Endothelial cell (in vitro differentiated cells): ENCODE results near the gene ZBTB8OS. TPM values are rescaled to one million over a fixed set of nuclear protein-coding genes. Genes with fewer than 3 reads are reported as not detected.

ENCODE experiments used
- DNase-seq: peaks from one replicate; pipeline ENCODE4 v3.0.0; 2021; ENCODE audit warnings: low spot score
- H3K27ac Mint-ChIP-seq: one replicate; pipeline ENCODE4 v1.8.0; 2021; ENCODE audit warnings: mixed read lengths, inconsistent platforms; ENCODE audit not compliant: unreplicated experiment
- H3K27me3 Mint-ChIP-seq: one replicate; pipeline ENCODE4 v1.8.0; 2021; ENCODE audit warnings: mild to moderate bottlenecking, moderate library complexity, mixed read lengths, inconsistent platforms; ENCODE audit not compliant: unreplicated experiment
- H3K36me3 Mint-ChIP-seq: one replicate; pipeline ENCODE4 v1.8.0; 2021; ENCODE audit warnings: mild to moderate bottlenecking, low read depth, mixed read lengths, inconsistent platforms; ENCODE audit not compliant: unreplicated experiment
- H3K4me1 Mint-ChIP-seq: one replicate; pipeline ENCODE4 v1.8.0; 2021; ENCODE audit warnings: mild to moderate bottlenecking, mixed read lengths, inconsistent platforms; ENCODE audit not compliant: unreplicated experiment
- H3K4me3 Mint-ChIP-seq: one replicate; pipeline ENCODE4 v1.8.0; 2021; ENCODE audit warnings: mild to moderate bottlenecking, mixed read lengths, inconsistent platforms; ENCODE audit not compliant: unreplicated experiment
- H3K9me3 Mint-ChIP-seq: one replicate; pipeline ENCODE4 v1.8.0; 2021; ENCODE audit warnings: mixed read lengths, inconsistent platforms; ENCODE audit not compliant: unreplicated experiment
- CTCF ChIP-seq: fragments of 200-600 bp; sonication (generic); IDR thresholded peaks from one replicate; pipeline ENCODE4 v1.5.0; 2021; ENCODE audit warnings: antibody characterized with exemption; ENCODE audit not compliant: unreplicated experiment
- total RNA-seq: library from RNA; stranded (reverse); fragmentation: NEBNext Ultra II Directional; extraction: Animal tissue kit (Norgen Biotek cat#: 25700); gene quantifications from one replicate; pipeline ENCODE4 v1.2.1, GENCODE V29; 2021; ENCODE audit not compliant: unreplicated experiment

Gene ZBTB8OS
- total RNA-seq, 1 donor from 2014 or later, result 30.2 TPM

- Mint-ChIP-seq H3K4me3 (no peak overlapping the region), H3K9me3 (no peaks in the 10 kb centered on the region), H3K36me3 (peaks cover 4% of the 10 kb centered on the region), H3K27ac (no peak overlapping the region), H3K27me3 (no peaks in the 10 kb centered on the region), H3K4me1 (no peaks in the 10 kb centered on the region)
- TF ChIP-seq CTCF, result no peak
- DNase-seq, result no peak
These were observed 30.5 kb downstream of the ZBTB8OS start for GRCh38 chr1:32619701-32620485.

GRCh38 chr1:32618673-32619221 lies 31.6 kb downstream of the ZBTB8OS start:
- no peaks in the 10 kb centered on the region for H3K4me1 Mint-ChIP-seq
- peaks cover 4% of the 10 kb centered on the region for H3K36me3 Mint-ChIP-seq
- no peak for DNase-seq
- no peaks in the 10 kb centered on the region for H3K9me3 Mint-ChIP-seq
- H3K27me3 Mint-ChIP-seq, result no peaks in the 10 kb centered on the region
- TF ChIP-seq CTCF, result no peak
- no peak overlapping the region for H3K27ac Mint-ChIP-seq
- no peak overlapping the region for H3K4me3 Mint-ChIP-seq

- H3K27ac Mint-ChIP-seq, result no peak overlapping the region
- H3K4me1 Mint-ChIP-seq, result peaks cover 5% of the 10 kb centered on the region
- DNase-seq, result no peak
- H3K4me3 Mint-ChIP-seq, result no peak overlapping the region
- H3K36me3 Mint-ChIP-seq, result no peaks in the 10 kb centered on the region
- peaks cover 4% of the 10 kb centered on the region for H3K27me3 Mint-ChIP-seq
- no peak for TF ChIP-seq CTCF
- no peaks in the 10 kb centered on the region for H3K9me3 Mint-ChIP-seq
These were observed 36.9 kb downstream of the ZBTB8OS start for GRCh38 chr1:32613472-32613871.

GRCh38 chr1:32612189-32612881 lies 38.0 kb downstream of the ZBTB8OS start:
- Mint-ChIP-seq H3K27ac (peak overlapping the region; percentile 84), H3K9me3 (no peaks in the 10 kb centered on the region), H3K4me1 (peaks cover 5% of the 10 kb centered on the region), H3K36me3 (no peaks in the 10 kb centered on the region), H3K4me3 (peak overlapping the region; percentile 73), H3K27me3 (peaks cover 4% of the 10 kb centered on the region)
- no peak for TF ChIP-seq CTCF
- DNase-seq, result peak; percentile 90

- no peak for DNase-seq
- no peak overlapping the region for H3K27ac Mint-ChIP-seq
- TF ChIP-seq CTCF, result no peak
- no peaks in the 10 kb centered on the region for H3K36me3 Mint-ChIP-seq
- H3K27me3 Mint-ChIP-seq, result peaks cover 4% of the 10 kb centered on the region
- peaks cover 5% of the 10 kb centered on the region for H3K4me1 Mint-ChIP-seq
- H3K4me3 Mint-ChIP-seq, result peak overlapping the region; percentile 59
- H3K9me3 Mint-ChIP-seq, result no peaks in the 10 kb centered on the region
These were observed 38.5 kb downstream of the ZBTB8OS start for GRCh38 chr1:32611859-32612188.
